Prostate gland (tissue), 2 donors: ENCODE results near the gene NUP88. TPM values are rescaled to one million over a fixed set of nuclear protein-coding genes. Genes with fewer than 3 reads are reported as not detected.

Source experiments
- DNase-seq: peaks from one replicate; pipeline ENCODE4 v3.0.0-alpha.2; 2019; ENCODE audit warnings: low spot score
- H3K27ac ChIP-seq, 2 donors: fragments of 200-600 bp; sonication (generic); 2 replicates each; pipeline ENCODE4 v1.5.1; 2017 to 2019
- H3K27me3 ChIP-seq: fragments of 200-600 bp; sonication (generic); replicated peaks from 2 replicates; pipeline ENCODE4 v1.5.1; 2019; ENCODE audit not compliant: insufficient read depth
- H3K36me3 ChIP-seq, 2 donors: fragments of 200-600 bp; sonication (generic); 1 replicate in 1 of 2; 2 replicates in 1 of 2; pipeline versions ENCODE4 v1.5.1 to v1.8.1; 2017 to 2019
- H3K4me1 ChIP-seq: fragments of 200-600 bp; sonication (generic); replicated peaks from 2 replicates; pipeline ENCODE4 v1.5.1; 2019
- H3K4me3 ChIP-seq, 2 donors: fragments of 200-600 bp; sonication (generic); 2 replicates each; pipeline ENCODE4 v1.5.1; 2017 to 2019
- H3K9me3 ChIP-seq: fragments of 200-600 bp; sonication (generic); 2 replicates; pipeline ENCODE4 v1.5.1; 2017
- CTCF ChIP-seq, 4 experiments: fragments of 200-600 bp in 2 of 4; fragments of 450-650 bp in 2 of 4; sonication (generic) in 2 of 4; IDR thresholded peaks; 1 replicate in 3 of 4; 2 replicates in 1 of 4; pipeline ENCODE4 v1.5.1; 2016 to 2019; ENCODE audit warnings: antibody characterized with exemption in 4 of 4, mild to moderate bottlenecking in 2 of 4, moderate library complexity in 2 of 4
- POLR2A ChIP-seq: fragments of 450-650 bp; IDR thresholded peaks from one replicate; pipeline ENCODE4 v1.6.1; 2016; ENCODE audit warnings: antibody characterized with exemption, mild to moderate bottlenecking
- POLR2AphosphoS5 ChIP-seq: sonication (generic); formaldehyde crosslinking; IDR thresholded peaks from one replicate; pipeline ENCODE4 v1.6.1; 2017; ENCODE audit warnings: antibody characterized with exemption
- WGBS: methylation state at CpG from one replicate; pipeline ENCODE4 v1.1.5; 2018; 5-methylcytosine and 5-hydroxymethylcytosine counted together
- intact Hi-C: fragments of 100-400 bp; cut with DNase I; formaldehyde crosslinking; loops from one replicate; pipeline ENCODE4 v1.14.2; 2022
- total RNA-seq, 2 donors: library from RNA; depleted of rRNA; stranded (reverse); fragments of >200 nt; gene quantifications; one replicate each; pipeline ENCODE4 v1.1.0, GENCODE V29; 2016

The NUP88 gene
- total RNA-seq, 2 donors from 2014 or later = 64.8 to 105 TPM

- Histone ChIP-seq H3K27me3 (no peaks in the 10 kb centered on the region), H3K4me1 (peaks cover 5% of the 10 kb centered on the region), H3K27ac (peak within 1 kb of the TSS; percentile 91), H3K9me3 (no peaks in the 10 kb centered on the region), H3K36me3 (peaks cover 2 to 8% of the 10 kb centered on the region in 2 donors), H3K4me3 (peak within 1 kb of the TSS; percentile 65)
- under 1% methylated on average over 41 of the region's 41 CpGs for WGBS
- DNase-seq = peak; percentile 91
- intact Hi-C loops = loop anchor here (2.0 kb wide), 1 partner anchor 49 kb away; the partner anchor contains the start of gene DHX33
- peak; percentile 78 for TF ChIP-seq POLR2AphosphoS5
- peak; percentile 51 for TF ChIP-seq POLR2A
- TF ChIP-seq CTCF (IDR thresholded peaks at IDR 0.05) = no peak
Measured at GRCh38 chr17:5419959-5420653, 644 bp upstream of the NUP88 start, which contains the start of gene RPAIN. Gene RPAIN, plus strand, starts transcription at chr17:5420182. Its CDS starts 29 bp downstream, at chr17:5420211.

- H3K27me3 ChIP-seq = no peaks in the 10 kb centered on the region
- peak overlapping the region; percentile 91 for H3K27ac ChIP-seq
- peaks cover 0 to 8% of the 10 kb centered on the region in 2 donors for H3K36me3 ChIP-seq
- peak overlapping the region; percentile 65 for H3K4me3 ChIP-seq
- 1% methylated on average over 26 of the region's 26 CpGs for WGBS
- peak; percentile 52 for DNase-seq
- TF ChIP-seq POLR2AphosphoS5 = peak; percentile 43
- peak; percentile 42 for TF ChIP-seq POLR2A
- no peak for TF ChIP-seq CTCF (IDR thresholded peaks at IDR 0.05)
- intact Hi-C loops = no loop called here
- no peaks in the 10 kb centered on the region for H3K9me3 ChIP-seq
- H3K4me1 ChIP-seq = peaks cover 5% of the 10 kb centered on the region
Measured at GRCh38 chr17:5418858-5419355, 555 bp downstream of the NUP88 start.

GRCh38 chr17:5416901-5417300, 2.6 kb downstream of the NUP88 start:
- Histone ChIP-seq H3K27ac (no peak overlapping the region), H3K27me3 (no peaks in the 10 kb centered on the region), H3K4me1 (peaks cover 5% of the 10 kb centered on the region), H3K4me3 (no peak overlapping the region), H3K36me3 (no peaks in the 10 kb centered on the region), H3K9me3 (no peaks in the 10 kb centered on the region)
- DNase-seq = no peak
- TF ChIP-seq CTCF (IDR thresholded peaks at IDR 0.05) (no peak), POLR2AphosphoS5 (no peak)
- intact Hi-C loops = no loop called here
- WGBS = 93% methylated on average over 2 of the region's 2 CpGs

GRCh38 chr17:5413682-5414081, 5.8 kb downstream of the NUP88 start:
- peaks cover 5% of the 10 kb centered on the region for H3K4me1 ChIP-seq
- no peak overlapping the region for H3K27ac ChIP-seq
- 53% methylated on average over 4 of the region's 4 CpGs for WGBS
- H3K9me3 ChIP-seq = no peaks in the 10 kb centered on the region
- DNase-seq = no peak
- H3K4me3 ChIP-seq = no peak overlapping the region
- TF ChIP-seq POLR2AphosphoS5 (no peak), CTCF (IDR thresholded peaks at IDR 0.05) (no peak), POLR2A (no peak)
- H3K27me3 ChIP-seq = no peaks in the 10 kb centered on the region
- peaks cover 0 to 7% of the 10 kb centered on the region in 2 donors for H3K36me3 ChIP-seq
- intact Hi-C loops = no loop called here
